Upper lobe of left lung (tissue), 6 donors: Measurements from ENCODE around the gene RGMA. TPM values are rescaled to one million over a fixed set of nuclear protein-coding genes. Genes with fewer than 3 reads are reported as not detected.
"Not testable (repeated sequence)": the region's sequence is repeated elsewhere in the genome, so short reads cannot be mapped to it uniquely, and the experiment has no call there.

Experiments
- ATAC-seq, 2 donors: fragments of 200-7000 bp; cut with Tn5 transposase; one replicate each; pipeline ENCODE4 v1.9.1; 2022; ENCODE audit warnings: mild to moderate bottlenecking in 2 of 2, moderate library complexity in 2 of 2; ENCODE audit not compliant: low FRiP score in 2 of 2
- DNase-seq, 2 donors: peaks; one replicate each; pipeline ENCODE4 v3.0.0-alpha.2; 2019 to 2020
- H3K27ac ChIP-seq, 4 donors: fragments of 200-600 bp; sonication (generic); one replicate each; pipeline ENCODE4 v1.5.1; 2016 to 2019
- H3K27me3 ChIP-seq, 4 donors: fragments of 200-600 bp; sonication (generic); one replicate each; pipeline ENCODE4 v1.5.1; 2017 to 2019
- H3K36me3 ChIP-seq, 4 donors: fragments of 200-600 bp; sonication (generic); one replicate each; pipeline ENCODE4 v1.5.1; 2016 to 2019
- H3K4me1 ChIP-seq, 4 donors: fragments of 200-600 bp; sonication (generic); one replicate each; pipeline ENCODE4 v1.5.1; 2018 to 2019
- H3K4me3 ChIP-seq, 4 donors: fragments of 200-600 bp; sonication (generic); one replicate each; pipeline ENCODE4 v1.5.1; 2017 to 2019; ENCODE audit warnings: mild to moderate bottlenecking in 2 of 4, moderate library complexity in 1 of 4
- H3K9me3 ChIP-seq, 4 donors: fragments of 200-600 bp; sonication (generic); one replicate each; pipeline ENCODE4 v1.5.1; 2018 to 2019
- CTCF ChIP-seq, 6 experiments: fragments of 450-650 bp in 4 of 6; fragments of 200-600 bp in 2 of 6; sonication (generic) in 2 of 6; IDR thresholded peaks; one replicate each; pipeline ENCODE4 v1.5.1; 2016 to 2019; ENCODE audit warnings: antibody characterized with exemption in 6 of 6
- EP300 ChIP-seq, 4 donors: sonication (generic); formaldehyde crosslinking; IDR thresholded peaks; one replicate each; pipeline ENCODE4 v1.5.1; 2017; ENCODE audit warnings: antibody characterized with exemption in 4 of 4, control low read depth in 2 of 4
- POLR2A ChIP-seq, 4 donors: fragments of 450-650 bp; IDR thresholded peaks; one replicate each; pipeline ENCODE4 v1.5.1; 2016 to 2017; ENCODE audit warnings: antibody characterized with exemption in 4 of 4, mild to moderate bottlenecking in 2 of 4
- POLR2AphosphoS5 ChIP-seq, 2 donors: sonication (generic); formaldehyde crosslinking; IDR thresholded peaks; one replicate each; pipeline ENCODE4 v1.5.1; 2017; ENCODE audit warnings: antibody characterized with exemption in 2 of 2
- WGBS, 2 donors: methylation state at CpG; one replicate each; pipeline ENCODE4 v1.1.5; 2017 to 2018; 5-methylcytosine and 5-hydroxymethylcytosine counted together
- total RNA-seq, 6 donors: library from RNA; depleted of rRNA in 4 of 6; stranded (reverse); fragments of >200 nt in 4 of 6; gene quantifications; one replicate each; pipeline versions ENCODE4 v1.1.0 to v1.2.1, GENCODE V29; 2016 to 2021
- donor health status: DM: no; HTN: no; CAD: no; lungs with moderate emphysema.
- donor health status: DM: no; HTN: yes; CAD: no; lungs with severe emphysema.

RGMA gene
- total RNA-seq, 6 donors from 2014 or later = 2.3 to 14.2 (median 4.8) TPM

DNA sequence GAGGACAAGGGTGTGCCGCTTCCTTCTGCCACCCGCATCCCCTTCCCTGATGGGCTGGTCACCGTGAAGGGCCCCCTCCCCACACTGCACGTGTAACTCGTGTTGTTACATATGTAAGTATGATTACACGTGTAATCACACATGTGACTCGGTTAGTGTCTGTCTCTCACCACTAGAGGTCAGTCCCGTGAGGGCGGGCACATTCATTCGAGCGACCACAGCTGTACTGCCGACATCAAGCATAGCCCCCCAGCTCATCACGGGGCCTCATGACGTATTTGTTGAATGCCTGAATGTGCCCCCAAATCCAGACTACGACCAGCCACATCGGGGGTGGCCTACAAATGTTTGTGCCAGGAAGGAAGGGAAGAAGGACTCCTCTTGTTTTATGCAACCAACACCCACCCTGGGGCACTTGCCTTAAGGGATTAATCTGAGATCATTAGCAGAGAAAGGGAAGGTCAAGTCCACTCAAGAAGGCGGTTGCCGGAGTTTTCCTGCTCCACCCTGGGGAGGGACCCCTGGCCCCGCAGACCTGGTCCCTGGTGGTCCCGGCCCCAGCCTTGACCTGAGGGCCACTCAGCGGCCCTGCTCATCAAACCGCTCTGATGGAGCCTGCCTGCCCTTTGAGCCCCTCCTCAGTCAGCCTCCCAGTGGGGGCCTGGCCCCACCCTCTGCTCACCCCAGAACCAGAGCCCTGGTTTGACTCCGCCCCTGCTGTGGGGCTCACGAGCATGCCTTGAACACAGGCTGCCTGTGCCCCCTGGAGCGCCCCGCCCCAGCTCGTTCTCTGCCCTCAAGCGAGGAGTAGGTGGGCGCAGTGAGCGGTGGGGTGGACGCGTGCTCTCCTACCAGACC is 52.8 kb downstream of the RGMA start:
- no peaks in the 10 kb centered on the region for H3K27me3 ChIP-seq
- TF ChIP-seq EP300 (IDR thresholded peaks at IDR 0.05) (no peak), POLR2A (IDR thresholded peaks at IDR 0.05) (no peak), CTCF (IDR thresholded peaks at IDR 0.05) (peak; percentile 39 to 78 (median 66)), POLR2AphosphoS5 (IDR thresholded peaks at IDR 0.05) (no peak)
- WGBS, 2 donors = 44 to 52% methylated on average over 25 to 32 of the region's 32 CpGs
- DNase-seq (peak; percentile 66 to 67), ATAC-seq (peak; percentile 29 to 58)
- H3K4me1 ChIP-seq = peaks cover 3 to 20% (median 17%) of the 10 kb centered on the region in 4 donors
- H3K9me3 ChIP-seq = no peaks in the 10 kb centered on the region
- no peak overlapping the region for H3K4me3 ChIP-seq
- H3K36me3 ChIP-seq = no peaks in the 10 kb centered on the region
- no peak overlapping the region for H3K27ac ChIP-seq

DNA sequence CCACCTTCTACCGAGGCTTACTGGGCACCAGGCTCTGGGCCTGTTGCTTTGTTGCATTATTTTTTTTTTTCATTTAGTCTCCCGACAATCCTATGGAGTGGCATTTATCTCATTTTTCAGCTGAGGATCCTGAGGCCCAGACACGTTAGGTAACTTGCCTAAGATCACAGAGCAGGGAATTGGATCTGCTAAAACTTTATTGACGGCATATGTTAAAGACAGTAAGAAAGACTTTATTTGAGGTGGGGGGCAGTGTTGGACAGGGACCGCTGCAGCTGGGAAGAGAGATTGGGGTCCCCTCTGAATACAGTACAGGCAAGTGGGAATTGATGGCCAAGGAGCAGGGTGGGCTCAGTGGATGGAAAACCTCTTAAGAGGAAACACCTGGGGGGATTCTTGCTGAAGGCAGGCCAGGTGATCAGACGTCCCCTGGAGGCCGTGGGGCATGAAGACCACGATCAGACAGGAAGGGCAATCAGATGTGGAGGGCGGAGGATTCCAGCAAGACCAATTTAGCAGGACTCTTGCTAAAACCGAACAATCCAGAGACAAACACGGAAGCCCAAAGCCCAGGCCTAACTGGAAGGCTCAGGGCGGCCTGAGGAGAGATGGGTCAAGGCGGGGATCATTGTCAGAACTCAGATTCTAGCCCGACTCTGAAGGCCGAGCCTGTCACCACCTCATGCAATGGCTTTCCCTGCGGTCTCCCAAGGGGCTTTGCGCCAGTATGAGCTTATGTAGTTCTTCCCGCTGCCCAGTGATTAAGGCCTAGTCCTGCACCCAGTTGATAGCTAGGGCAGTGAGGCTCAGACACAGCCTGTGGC is 53.7 kb downstream of the RGMA start:
- H3K36me3 ChIP-seq = no peaks in the 10 kb centered on the region
- WGBS, 2 donors = 79 to 88% methylated on average over 13 to 18 of the region's 18 CpGs
- H3K27me3 ChIP-seq = no peaks in the 10 kb centered on the region
- ATAC-seq = no peak
- peaks cover 10 to 23% (median 20%) of the 10 kb centered on the region in 4 donors for H3K4me1 ChIP-seq
- no peaks in the 10 kb centered on the region for H3K9me3 ChIP-seq
- no peak overlapping the region for H3K27ac ChIP-seq
- no peak overlapping the region for H3K4me3 ChIP-seq
- TF ChIP-seq POLR2AphosphoS5 (IDR thresholded peaks at IDR 0.05) (no peak), POLR2A (IDR thresholded peaks at IDR 0.05) (no peak), CTCF (IDR thresholded peaks at IDR 0.05) (no peak), EP300 (IDR thresholded peaks at IDR 0.05) (no peak)
- DNase-seq = no peak

- no peaks in the 10 kb centered on the region for H3K27me3 ChIP-seq
- no peak for DNase-seq
- H3K4me3 ChIP-seq = no peak overlapping the region
- 75 to 76% methylated on average over 7 of the region's 7 CpGs for WGBS, 2 donors
- no peaks in the 10 kb centered on the region for H3K9me3 ChIP-seq
- TF ChIP-seq POLR2AphosphoS5 (IDR thresholded peaks at IDR 0.05) = no peak
- no peak for TF ChIP-seq POLR2A (IDR thresholded peaks at IDR 0.05)
- no peak for TF ChIP-seq EP300 (IDR thresholded peaks at IDR 0.05)
- TF ChIP-seq CTCF (IDR thresholded peaks at IDR 0.05) = no peak
- H3K4me1 ChIP-seq = peaks cover 18 to 24% (median 23%) of the 10 kb centered on the region in 4 donors
- no peak overlapping the region for H3K27ac ChIP-seq
- no peak for ATAC-seq
- no peaks in the 10 kb centered on the region for H3K36me3 ChIP-seq
Observed at GRCh38 chr15:93034512-93034911, 54.5 kb downstream of the RGMA start.

DNA sequence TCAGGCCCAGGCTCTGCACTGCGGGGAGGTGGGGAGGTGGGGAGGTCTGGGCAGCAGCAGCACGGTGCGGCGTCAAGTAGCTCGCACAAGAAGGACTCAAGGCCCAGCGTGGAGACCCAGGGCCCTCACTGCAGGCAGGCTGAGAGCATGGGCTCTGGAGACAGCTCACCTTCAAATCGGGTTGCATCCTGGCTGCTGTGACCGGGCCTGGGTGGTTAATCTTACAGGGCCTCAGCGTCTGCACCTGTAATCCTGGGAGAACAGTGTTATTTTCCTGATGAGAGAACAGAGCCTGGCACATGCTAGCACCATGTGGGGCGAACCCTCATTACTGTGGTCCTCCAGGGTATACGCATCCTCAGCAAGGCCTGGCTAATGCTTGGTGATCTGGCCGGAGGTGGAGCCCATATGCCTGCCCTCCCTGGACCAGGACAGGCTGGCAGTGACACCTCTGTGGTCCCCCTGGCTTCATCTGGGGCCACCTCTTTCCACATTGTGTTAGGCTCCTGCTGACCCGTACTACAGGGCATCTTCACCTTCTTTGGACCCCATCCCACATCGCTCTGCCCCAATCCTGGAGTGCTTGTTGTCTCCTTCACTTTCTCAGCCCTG is 55.5 kb downstream of the RGMA start:
- ATAC-seq (no peak), DNase-seq (peak; percentile 17 to 27)
- TF ChIP-seq CTCF (IDR thresholded peaks at IDR 0.05) (no peak), EP300 (IDR thresholded peaks at IDR 0.05) (no peak), POLR2A (IDR thresholded peaks at IDR 0.05) (no peak), POLR2AphosphoS5 (IDR thresholded peaks at IDR 0.05) (no peak)
- Histone ChIP-seq H3K4me1 (peaks cover 24 to 34% (median 31%) of the 10 kb centered on the region in 4 donors), H3K36me3 (no peaks in the 10 kb centered on the region), H3K27me3 (no peaks in the 10 kb centered on the region), H3K9me3 (no peaks in the 10 kb centered on the region), H3K27ac (no peak overlapping the region), H3K4me3 (no peak overlapping the region)
- WGBS, 2 donors = 95 to 97% methylated on average over 6 to 14 of the region's 14 CpGs

DNA sequence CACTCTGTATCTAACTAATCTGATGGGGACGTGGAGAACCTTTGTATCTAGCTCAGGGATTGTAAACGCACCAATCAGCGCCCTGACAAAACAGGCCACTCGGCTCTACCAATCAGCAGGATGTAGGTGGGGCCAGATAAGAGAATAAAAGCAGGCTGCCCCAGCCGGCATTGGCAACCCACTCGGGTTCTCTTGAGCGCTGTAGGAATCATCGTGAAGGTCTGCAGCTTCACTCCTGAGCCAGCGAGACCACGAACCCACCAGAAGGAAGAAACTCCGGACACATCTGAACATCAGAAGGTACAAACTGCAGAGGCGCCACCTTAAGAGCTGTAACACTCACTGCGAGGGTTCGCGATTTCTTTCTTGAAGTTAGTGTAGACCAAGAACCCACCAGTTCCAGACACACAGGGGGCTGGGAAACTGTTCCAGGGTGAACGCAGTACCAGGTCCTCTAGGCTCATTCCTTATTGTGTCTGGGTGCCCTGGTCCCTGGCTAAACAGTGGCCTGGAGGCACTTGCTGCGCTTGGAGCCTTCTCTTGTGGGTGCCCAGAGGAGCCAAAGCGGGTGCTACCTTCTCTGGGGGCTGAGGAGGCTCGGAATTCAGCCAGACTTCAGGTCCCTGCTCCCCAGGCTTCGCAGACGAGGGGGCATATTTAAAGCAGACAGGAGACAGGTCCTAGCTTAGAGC is 56.4 kb downstream of the RGMA start:
- ATAC-seq, H3K27ac ChIP-seq, H3K4me3 ChIP-seq, H3K27me3 ChIP-seq, H3K36me3 ChIP-seq, H3K9me3 ChIP-seq: not testable (repeated sequence)
- peaks cover 33 to 43% (median 40%) of the 10 kb centered on the region in 4 donors for H3K4me1 ChIP-seq
- WGBS, 2 donors = 85 to 91% methylated on average over 16 to 20 of the region's 21 CpGs
- peak in 1 of 2 donors; percentile 17 for DNase-seq

GRCh38 chr15:93031557-93032384 is 57.2 kb downstream of the RGMA start:
- H3K4me1 ChIP-seq = peaks cover 42 to 48% (median 47%) of the 10 kb centered on the region in 4 donors
- ATAC-seq, H3K27me3 ChIP-seq, H3K9me3 ChIP-seq, H3K27ac ChIP-seq, H3K4me3 ChIP-seq: not testable (repeated sequence)
- 95 to 96% methylated on average over 22 to 43 of the region's 44 CpGs for WGBS, 2 donors
- peak in 1 of 2 donors; percentile 84 for DNase-seq
- H3K36me3 ChIP-seq = peaks cover 0 to 14% (median 4%) of the 10 kb centered on the region in 4 donors
